HG03135 (cell line): ENCODE measurements around the gene DNASE1.
"Not testable (repeated sequence)": the region's sequence is repeated elsewhere in the genome, so short reads cannot be mapped to it uniquely, and the experiment has no call there.

Source experiments
- ATAC-seq: cut with Tn5 transposase; IDR thresholded peaks from one replicate; pipeline ENCODE4 v1.9.1; 2021; ENCODE audit warnings: mild to moderate bottlenecking, moderate library complexity; ENCODE audit not compliant: unreplicated experiment

Gene DNASE1

GRCh38 chr16:3654249-3654991 is at the start of gene DNASE1:
Gene DNASE1, plus strand, starts transcription at chr16:3654691. Its CDS starts 683 bp downstream, at chr16:3655374.
- no peak for ATAC-seq

- no peak for ATAC-seq
These were observed 48.0 kb upstream of the DNASE1 start for GRCh38 chr16:3606441-3606840.

- ATAC-seq: no peak
These were observed 47.3 kb upstream of the DNASE1 start for GRCh38 chr16:3607161-3607560.

- ATAC-seq: no peak
These were observed 46.9 kb upstream of the DNASE1 start for GRCh38 chr16:3607634-3608033.

GRCh38 chr16:3608069-3608468 is 46.4 kb upstream of the DNASE1 start:
- ATAC-seq: no peak

GRCh38 chr16:3608976-3609375 is 45.5 kb upstream of the DNASE1 start:
- not testable (repeated sequence) for ATAC-seq

GRCh38 chr16:3609895-3610697 is 44.4 kb upstream of the DNASE1 start:
- no peak for ATAC-seq

GRCh38 chr16:3610698-3611145 is 43.8 kb upstream of the DNASE1 start:
- no peak for ATAC-seq

GRCh38 chr16:3611146-3611975 is 43.1 kb upstream of the DNASE1 start, which contains the start of gene SLX4:
Gene SLX4, minus strand, starts transcription at chr16:3611606. Its CDS starts 2,642 bp downstream, at chr16:3608964.
- ATAC-seq: peak; percentile 72

GRCh38 chr16:3612510-3613466 is 41.7 kb upstream of the DNASE1 start:
- ATAC-seq: no peak

- no peak for ATAC-seq
These were observed 35.7 kb upstream of the DNASE1 start for GRCh38 chr16:3618769-3619141.

GRCh38 chr16:3623642-3624041 is 30.8 kb upstream of the DNASE1 start:
- ATAC-seq: no peak

- no peak for ATAC-seq
These were observed 29.2 kb upstream of the DNASE1 start for GRCh38 chr16:3625331-3625730.

- ATAC-seq: peak; percentile 53
These were observed 28.4 kb upstream of the DNASE1 start for GRCh38 chr16:3625911-3626732.

- no peak for ATAC-seq
These were observed 17.0 kb upstream of the DNASE1 start for GRCh38 chr16:3637371-3637923.

GRCh38 chr16:3638916-3639644 is 15.4 kb upstream of the DNASE1 start:
- no peak for ATAC-seq

- ATAC-seq: no peak
These were observed 14.3 kb upstream of the DNASE1 start for GRCh38 chr16:3640207-3640606.
